Right renal pelvis (tissue), 4 donors: ENCODE measurements around the gene BTG2. TPM values are rescaled to one million over a fixed set of nuclear protein-coding genes. Genes with fewer than 3 reads are reported as not detected.
A peak's percentile ranks its signal among the peaks of the same experiment; 100 is the strongest.
"Not testable (repeated sequence)": the region's sequence is repeated elsewhere in the genome, so short reads cannot be mapped to it uniquely, and the experiment has no call there.

Source experiments
- DNase-seq, 4 donors: peaks; one replicate each; pipeline ENCODE4 v3.0.0-alpha.2; 2013; ENCODE audit warnings: low read depth in 4 of 4, low spot score in 3 of 4, missing footprints in 1 of 4
- polyA plus RNA-seq, 4 donors: library from polyadenylated mRNA; unstranded; fragments of 120-200 nt; gene quantifications; one replicate each; pipeline ENCODE4 v1.2.1, GENCODE V29; 2013; ENCODE audit not compliant: insufficient read length in 4 of 4

Gene BTG2
- polyA plus RNA-seq, 4 donors, result 101 to 178 (median 139) TPM

GRCh38 chr1:203290261-203291089, 14.8 kb upstream of the BTG2 start:
- peak; percentile 86 to 89 (median 87) for DNase-seq

GRCh38 chr1:203291201-203292096, 13.9 kb upstream of the BTG2 start:
- no peak for DNase-seq

GRCh38 chr1:203295796-203296195, 9.5 kb upstream of the BTG2 start:
- DNase-seq, result no peak

- no peak for DNase-seq
Measured at GRCh38 chr1:203296460-203297073, 8.8 kb upstream of the BTG2 start.

- DNase-seq, result no peak
Measured at GRCh38 chr1:203299169-203299568, 6.2 kb upstream of the BTG2 start.

- DNase-seq, result not testable (repeated sequence)
Measured at GRCh38 chr1:203299719-203300429, 5.4 kb upstream of the BTG2 start.

GRCh38 chr1:203300441-203301330, 4.6 kb upstream of the BTG2 start:
- DNase-seq, result no peak

GRCh38 chr1:203301331-203301668, 4.0 kb upstream of the BTG2 start:
- no peak for DNase-seq

GRCh38 chr1:203302456-203302855, 2.9 kb upstream of the BTG2 start:
- DNase-seq, result no peak

- DNase-seq, result no peak
Measured at GRCh38 chr1:203302894-203303293, 2.4 kb upstream of the BTG2 start.

GRCh38 chr1:203304391-203304918, 864 bp upstream of the BTG2 start:
- no peak for DNase-seq

GRCh38 chr1:203305809-203306088, 430 bp downstream of the BTG2 start:
- DNase-seq, result no peak

GRCh38 chr1:203306089-203306964, 1.0 kb downstream of the BTG2 start:
- DNase-seq, result no peak

GRCh38 chr1:203306965-203307541, 1.7 kb downstream of the BTG2 start:
- DNase-seq, result no peak

- no peak for DNase-seq
Measured at GRCh38 chr1:203307641-203308126, 2.4 kb downstream of the BTG2 start.

GRCh38 chr1:203308328-203308922, 3.1 kb downstream of the BTG2 start:
- no peak for DNase-seq

GRCh38 chr1:203308923-203309331, 3.6 kb downstream of the BTG2 start:
- no peak for DNase-seq
